Activated T-cell treated with anti-CD3 and anti-CD28 coated beads, Interleukin-2, amount 50 U/mL, for 72 hours (primary cell): Measurements from ENCODE around the gene C2CD5. TPM values are rescaled to one million over a fixed set of nuclear protein-coding genes. Genes with fewer than 3 reads are reported as not detected.
A peak's percentile ranks its signal among the peaks of the same experiment; 100 is the strongest.
"Not testable (repeated sequence)": the region's sequence is repeated elsewhere in the genome, so short reads cannot be mapped to it uniquely, and the experiment has no call there.

Experiments
- ATAC-seq, 2 donors: fragments of 150-1000 bp; cut with Tn5 transposase; replicated peaks in 1 of 2; 2 replicates each; pipeline ENCODE4 v1.10.0; 2021; ENCODE audit warnings: moderate library complexity in 2 of 2, mild to moderate bottlenecking in 1 of 2
- DNase-seq, 2 donors: peaks; one replicate each; pipeline ENCODE4 v3.0.0; 2021 to 2022; ENCODE audit warnings: mixed read lengths in 1 of 2
- H3K27ac Mint-ChIP-seq: one replicate; pipeline ENCODE4 v1.8.0; 2022; ENCODE audit warnings: mild to moderate bottlenecking, moderate library complexity, mixed read lengths
- H3K27me3 Mint-ChIP-seq: one replicate; pipeline ENCODE4 v1.8.0; 2022; ENCODE audit warnings: low read depth, mixed read lengths
- H3K36me3 Mint-ChIP-seq, 2 donors: one replicate each; pipeline ENCODE4 v1.8.0; 2022; ENCODE audit warnings: mixed read lengths in 2 of 2, mild to moderate bottlenecking in 1 of 2; ENCODE audit not compliant: insufficient read depth in 2 of 2
- H3K4me1 Mint-ChIP-seq: one replicate; pipeline ENCODE4 v1.8.0; 2022; ENCODE audit warnings: low read depth, mixed read lengths
- H3K4me3 Mint-ChIP-seq, 2 donors: one replicate each; pipeline ENCODE4 v1.8.0; 2022; ENCODE audit warnings: mild to moderate bottlenecking in 2 of 2, mixed read lengths in 2 of 2, moderate library complexity in 2 of 2
- H3K9me3 Mint-ChIP-seq, 2 donors: one replicate each; pipeline ENCODE4 v1.8.0; 2022; ENCODE audit warnings: mixed read lengths in 2 of 2
- total RNA-seq, 2 donors: library from RNA; stranded (reverse); gene quantifications; one replicate each; pipeline ENCODE4 v1.2.3, GENCODE V29; 2022

C2CD5 gene
- total RNA-seq, 2 donors from 2014 or later: 37.4 to 44.1 TPM

GRCh38 chr12:22554750-22555149, 10.4 kb upstream of the C2CD5 start:
- H3K9me3 Mint-ChIP-seq, ATAC-seq, H3K4me3 Mint-ChIP-seq: not testable (repeated sequence)

GRCh38 chr12:22551624-22552023, 7.3 kb upstream of the C2CD5 start:
- DNase-seq (no peak), ATAC-seq (peak; percentile 70 to 86)
- Mint-ChIP-seq H3K27ac (peak overlapping the region; percentile 68), H3K4me1 (no peaks in the 10 kb centered on the region), H3K4me3 (no peak overlapping the region), H3K27me3 (peaks cover 14% of the 10 kb centered on the region), H3K36me3 (peaks cover 4 to 7% of the 10 kb centered on the region in 2 donors), H3K9me3 (peaks cover 5 to 9% of the 10 kb centered on the region in 2 donors)

More at GRCh38 chr12:22554750-22555149, 10.4 kb upstream of the C2CD5 start:
- H3K4me1 Mint-ChIP-seq, H3K36me3 Mint-ChIP-seq, H3K27ac Mint-ChIP-seq, DNase-seq, H3K27me3 Mint-ChIP-seq: not testable (repeated sequence)

DNA sequence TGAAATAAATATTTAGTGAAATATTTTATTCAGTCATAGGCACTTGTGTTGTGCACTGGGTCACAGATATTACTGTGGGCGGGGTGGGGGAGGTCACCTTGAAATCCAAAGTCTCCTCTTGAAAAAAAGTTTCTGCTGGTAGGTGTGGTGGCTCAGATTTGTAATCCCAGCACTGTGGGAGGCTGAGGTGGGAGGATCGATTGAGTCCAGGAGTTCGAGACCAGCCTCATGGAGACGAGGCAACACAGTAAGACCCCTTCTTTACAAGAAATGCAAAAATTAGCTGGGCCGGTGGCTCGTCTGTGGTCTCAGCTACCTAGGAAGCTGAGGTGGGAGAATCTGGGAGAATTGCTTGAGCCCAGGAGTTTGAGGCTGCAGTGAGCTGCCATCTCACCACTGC, 913 bp upstream of the C2CD5 start:
- H3K27me3 Mint-ChIP-seq: peaks cover 12% of the 10 kb centered on the region
- no peak for DNase-seq
- peaks cover 8 to 11% of the 10 kb centered on the region in 2 donors for H3K36me3 Mint-ChIP-seq
- no peak for ATAC-seq
- H3K9me3 Mint-ChIP-seq: peaks cover 0 to 2% of the 10 kb centered on the region in 2 donors
- peaks cover 37% of the 10 kb centered on the region for H3K4me1 Mint-ChIP-seq
- H3K27ac Mint-ChIP-seq: no peak overlapping the region
- peak overlapping the region; percentile 44 to 61 for H3K4me3 Mint-ChIP-seq

DNA sequence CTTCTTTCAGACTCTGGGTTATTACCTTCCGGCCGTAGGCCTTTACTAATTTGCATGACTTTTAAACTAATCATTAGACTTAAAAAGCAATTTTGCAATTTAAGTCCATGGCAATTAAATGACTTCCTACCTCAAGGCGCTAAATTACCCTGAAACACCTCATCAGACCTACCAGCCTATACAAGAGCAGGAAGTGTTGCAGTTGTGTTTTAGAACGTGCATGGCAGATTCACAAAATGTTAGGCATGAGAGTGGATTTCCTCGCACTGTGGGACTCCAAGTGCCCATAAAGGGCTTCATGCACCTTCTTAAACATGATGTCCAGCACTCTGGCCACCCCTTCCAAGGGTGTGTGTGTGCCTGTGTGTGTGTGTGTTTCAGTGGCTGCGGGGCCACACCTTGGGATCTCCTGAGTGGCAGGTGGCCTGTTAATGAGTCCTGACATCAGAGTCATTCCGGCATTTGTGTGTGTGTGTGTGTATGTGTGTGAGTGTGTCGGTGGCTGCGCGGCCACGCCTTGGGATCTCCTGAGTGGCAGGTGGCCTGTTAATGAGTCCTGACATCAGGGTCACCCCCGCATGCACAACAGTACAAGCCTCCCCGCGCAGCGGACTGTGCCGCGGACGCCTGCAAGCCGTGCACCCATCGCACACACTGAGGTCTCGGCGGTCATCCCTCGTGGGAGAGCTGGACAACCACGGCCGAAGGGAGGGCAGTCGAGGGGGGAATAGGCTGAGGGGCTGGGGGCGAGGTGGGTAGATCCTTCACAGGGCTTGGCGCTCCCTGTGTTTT, 900 bp downstream of the C2CD5 start:
- H3K27me3 Mint-ChIP-seq: peaks cover 7% of the 10 kb centered on the region
- H3K36me3 Mint-ChIP-seq: peaks cover 8 to 11% of the 10 kb centered on the region in 2 donors
- ATAC-seq: peak; percentile 53 to 61
- DNase-seq: peak; percentile 61
- H3K4me1 Mint-ChIP-seq: peaks cover 46% of the 10 kb centered on the region
- H3K4me3 Mint-ChIP-seq: peak overlapping the region; percentile 91 to 98
- peaks cover 0 to 2% of the 10 kb centered on the region in 2 donors for H3K9me3 Mint-ChIP-seq
- peak overlapping the region; percentile 73 for H3K27ac Mint-ChIP-seq

- DNase-seq (no peak), ATAC-seq (no peak)
- Mint-ChIP-seq H3K36me3 (peaks cover 8 to 11% of the 10 kb centered on the region in 2 donors), H3K4me3 (peak overlapping the region; percentile 48 to 98), H3K27ac (peak overlapping the region; percentile 4), H3K9me3 (no peaks in the 10 kb centered on the region), H3K27me3 (no peaks in the 10 kb centered on the region), H3K4me1 (peaks cover 53% of the 10 kb centered on the region)
Measured at GRCh38 chr12:22541496-22542155, 2.7 kb downstream of the C2CD5 start.

DNA sequence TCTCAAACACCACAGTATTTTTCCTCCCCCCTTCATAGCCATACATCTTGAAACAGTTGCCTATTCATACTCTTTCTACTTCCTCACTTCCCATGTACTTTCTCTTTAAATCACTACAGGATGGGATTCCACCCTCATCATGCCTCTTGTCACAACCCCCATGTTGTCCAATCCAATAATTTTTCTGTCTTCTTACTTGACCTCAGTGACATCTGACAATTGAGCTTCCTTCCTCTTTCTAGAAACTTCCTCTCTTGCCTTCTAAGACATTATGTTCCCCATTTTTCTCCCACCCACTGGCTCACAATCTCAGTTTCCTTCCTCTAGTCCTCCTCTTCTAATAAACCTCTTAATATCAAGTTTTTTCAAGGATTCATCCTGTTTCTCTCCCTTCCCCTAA, 5.3 kb downstream of the C2CD5 start:
- H3K27me3 Mint-ChIP-seq: no peaks in the 10 kb centered on the region
- peaks cover 5 to 6% of the 10 kb centered on the region in 2 donors for H3K36me3 Mint-ChIP-seq
- peak overlapping the region; percentile 20 for H3K27ac Mint-ChIP-seq
- ATAC-seq: no peak
- DNase-seq: no peak
- no peak overlapping the region for H3K4me3 Mint-ChIP-seq
- H3K9me3 Mint-ChIP-seq: no peaks in the 10 kb centered on the region
- peaks cover 59% of the 10 kb centered on the region for H3K4me1 Mint-ChIP-seq

- Mint-ChIP-seq H3K27me3 (no peaks in the 10 kb centered on the region), H3K9me3 (no peaks in the 10 kb centered on the region), H3K4me1 (peaks cover 57% of the 10 kb centered on the region), H3K4me3 (no peak overlapping the region), H3K36me3 (peaks cover 6 to 8% of the 10 kb centered on the region in 2 donors), H3K27ac (no peak overlapping the region)
- no peak for ATAC-seq
- no peak for DNase-seq
Measured at GRCh38 chr12:22538311-22538710, 6.0 kb downstream of the C2CD5 start.

- H3K4me1 Mint-ChIP-seq: peaks cover 52% of the 10 kb centered on the region
- H3K36me3 Mint-ChIP-seq: peaks cover 10 to 17% of the 10 kb centered on the region in 2 donors
- no peak overlapping the region for H3K27ac Mint-ChIP-seq
Measured at GRCh38 chr12:22536971-22537544, 7.3 kb downstream of the C2CD5 start.

DNA sequence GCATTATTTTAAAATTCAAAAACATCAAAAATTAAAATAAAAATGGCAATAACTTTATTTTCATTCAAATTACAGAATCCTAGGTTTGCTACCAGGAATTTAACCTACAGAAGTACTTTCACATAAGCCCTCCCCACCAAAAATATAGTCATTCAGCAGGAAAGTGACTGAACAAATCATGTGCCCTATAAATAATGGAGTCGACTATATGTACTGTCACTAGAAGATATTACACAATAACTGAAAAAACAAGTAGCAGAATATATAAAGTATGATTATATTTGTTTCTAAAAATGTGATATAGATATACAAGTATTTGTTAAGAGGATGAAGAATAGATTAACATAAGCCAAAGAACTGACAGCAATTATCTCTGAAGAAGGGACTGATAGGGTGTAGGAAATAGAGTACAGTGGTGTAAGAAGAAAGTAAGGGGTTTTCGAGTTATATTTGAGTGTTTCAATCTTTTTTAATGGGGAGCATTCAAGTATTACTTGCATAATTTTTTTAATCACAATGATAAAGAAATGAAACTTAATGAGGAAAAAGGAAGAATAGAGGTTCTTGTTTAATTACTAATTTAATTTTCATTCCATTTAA, 7.9 kb downstream of the C2CD5 start:
- H3K4me3 Mint-ChIP-seq: no peak overlapping the region

More at GRCh38 chr12:22536971-22537544, 7.3 kb downstream of the C2CD5 start:
- Mint-ChIP-seq H3K4me3 (no peak overlapping the region), H3K27me3 (no peaks in the 10 kb centered on the region), H3K9me3 (no peaks in the 10 kb centered on the region)
- ATAC-seq: no peak
- no peak for DNase-seq

GRCh38 chr12:22535478-22535877, 8.9 kb downstream of the C2CD5 start:
- Mint-ChIP-seq H3K36me3 (peaks cover 12 to 23% of the 10 kb centered on the region in 2 donors), H3K27me3 (no peaks in the 10 kb centered on the region), H3K27ac (peak overlapping the region; percentile 78), H3K4me3 (peak overlapping the region in 1 of 2 donors; percentile 41), H3K9me3 (no peaks in the 10 kb centered on the region), H3K4me1 (peaks cover 38% of the 10 kb centered on the region)
- DNase-seq (no peak), ATAC-seq (no peak)

More for the DNA sequence above, 7.9 kb downstream of the C2CD5 start:
- Mint-ChIP-seq H3K9me3 (no peaks in the 10 kb centered on the region), H3K27me3 (no peaks in the 10 kb centered on the region), H3K4me1 (peaks cover 45% of the 10 kb centered on the region), H3K27ac (no peak overlapping the region), H3K36me3 (peaks cover 13 to 20% of the 10 kb centered on the region in 2 donors)
- ATAC-seq: no peak
- DNase-seq: no peak

DNA sequence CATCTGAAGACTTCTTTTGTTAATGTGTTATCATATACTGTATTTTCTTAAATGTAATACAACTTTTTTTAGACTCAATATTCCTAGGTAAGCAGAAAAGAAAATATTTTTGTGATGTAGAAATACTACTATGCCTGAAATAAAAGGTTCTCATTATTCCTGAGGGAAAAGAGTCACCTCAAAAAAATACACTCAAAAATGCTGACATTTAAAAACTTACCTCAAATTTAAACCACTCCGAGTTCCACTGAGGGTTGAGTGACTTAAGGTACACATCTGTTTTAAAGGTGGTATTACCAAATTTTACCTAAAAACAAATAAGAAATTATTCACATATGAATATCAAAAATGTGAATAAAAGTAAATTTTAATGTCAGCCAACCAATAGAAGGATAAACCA, 9.3 kb downstream of the C2CD5 start:
- Mint-ChIP-seq H3K27me3 (no peaks in the 10 kb centered on the region), H3K9me3 (no peaks in the 10 kb centered on the region), H3K4me1 (peaks cover 34% of the 10 kb centered on the region), H3K36me3 (peaks cover 10 to 23% of the 10 kb centered on the region in 2 donors), H3K4me3 (no peak overlapping the region), H3K27ac (peak overlapping the region; percentile 78)
- DNase-seq (no peak), ATAC-seq (no peak)

- Mint-ChIP-seq H3K9me3 (no peaks in the 10 kb centered on the region), H3K4me3 (no peak overlapping the region), H3K4me1 (peaks cover 26% of the 10 kb centered on the region), H3K27ac (no peak overlapping the region), H3K27me3 (no peaks in the 10 kb centered on the region), H3K36me3 (peaks cover 10 to 24% of the 10 kb centered on the region in 2 donors)
- no peak for DNase-seq
- peak in 1 of 2 donors; percentile 57 for ATAC-seq
Measured at GRCh38 chr12:22533155-22533554, 11.2 kb downstream of the C2CD5 start.

DNA sequence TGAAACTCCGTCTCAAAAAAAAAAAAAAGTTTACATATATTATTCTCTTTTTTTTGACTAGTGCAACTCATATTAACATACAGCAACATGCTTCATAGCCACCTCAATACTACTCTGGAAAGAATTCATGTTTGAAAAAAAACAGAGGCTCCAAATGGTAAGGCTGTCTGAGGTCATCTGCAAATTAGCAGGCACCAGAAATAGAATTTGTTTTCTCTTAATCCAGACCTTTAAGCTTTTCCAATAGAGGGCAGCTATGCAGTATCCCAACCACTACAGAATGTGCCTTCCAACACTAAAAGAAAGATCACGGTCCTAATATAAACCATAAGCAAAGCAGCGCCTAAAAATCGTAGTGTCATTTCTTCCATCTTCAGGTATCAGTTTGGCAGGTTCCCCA, 12.0 kb downstream of the C2CD5 start:
- DNase-seq (no peak), ATAC-seq (no peak)
- Mint-ChIP-seq H3K9me3 (no peaks in the 10 kb centered on the region), H3K4me3 (no peak overlapping the region), H3K27me3 (no peaks in the 10 kb centered on the region), H3K4me1 (peaks cover 26% of the 10 kb centered on the region), H3K36me3 (peaks cover 10 to 27% of the 10 kb centered on the region in 2 donors), H3K27ac (no peak overlapping the region)
